ENCODE results near the gene FIBP. TPM values are rescaled to one million over a fixed set of nuclear protein-coding genes. Genes with fewer than 3 reads are reported as not detected.
A peak's percentile ranks its signal among the peaks of the same experiment; 100 is the strongest.

Gene FIBP
- 78.6 TPM for total RNA-seq

DNA sequence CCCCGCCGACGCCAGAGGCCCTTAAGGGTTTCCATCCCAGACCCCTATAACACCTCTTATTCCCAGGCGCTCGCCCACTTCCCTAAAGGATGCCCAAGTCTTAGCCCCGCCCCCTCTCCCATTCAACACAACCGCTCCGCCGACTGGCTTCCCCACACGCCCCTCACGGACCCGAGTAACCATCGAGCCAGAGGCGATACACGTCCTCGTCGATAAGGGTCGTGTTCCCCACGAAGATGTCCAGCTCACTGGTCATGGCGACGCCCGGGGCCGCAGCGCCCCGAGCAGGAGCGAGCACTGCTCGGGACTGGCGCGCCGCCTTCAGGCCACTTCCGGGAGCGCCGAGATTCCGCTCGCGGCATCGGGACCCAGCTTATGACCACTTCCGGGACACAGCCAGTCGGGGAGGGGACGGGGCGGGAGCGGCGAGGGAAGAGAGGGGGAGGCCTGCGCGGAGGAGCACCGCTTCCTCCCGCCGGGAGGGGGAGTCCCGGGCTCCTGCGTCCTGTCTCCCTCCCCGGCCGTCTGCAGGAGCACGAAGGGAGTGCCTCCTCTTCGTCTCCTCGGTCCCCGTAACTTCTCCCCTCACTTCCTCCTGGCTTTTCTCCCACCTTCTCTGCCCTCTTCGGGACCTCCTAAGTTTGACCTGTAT lies at the start of gene FIBP:
TSS of gene FIBP (minus strand) at position 309 of the 652 bp plus-strand sequence. CDS start at position 256, 53 bp downstream.
- Histone ChIP-seq H3K9me3 (no peaks in the 10 kb centered on the region), H3K4me1 (peaks cover 70% of the 10 kb centered on the region), H3K4me3 (peak within 1 kb of the TSS; percentile 69 to 86), H3K27ac (peak within 1 kb of the TSS; percentile 97), H3K27me3 (no peaks in the 10 kb centered on the region), H3K36me3 (peaks cover 0 to 24% of the 10 kb centered on the region in 2 donors)
- peak in 1 of 2 donors; percentile 98 for DNase-seq (ENCODE audit: extremely low spot score in 2 of 2)
- intact Hi-C loops (cut with DNase I), result loop anchor here (5.0 kb wide), 2 partner anchors 99 to 114 kb away; partner anchors contain the start of genes BANF1 and EIF1AD
- peak in 1 of 2 donors; percentile 87 for TF ChIP-seq POLR2A (IDR thresholded peaks at IDR 0.05)
- peak; percentile 93 to 98 for TF ChIP-seq POLR2AphosphoS5 (IDR thresholded peaks at IDR 0.05; ENCODE audit: insufficient read depth in 1 of 2, low read depth in 1 of 2)
- TF ChIP-seq, protein P1, sequence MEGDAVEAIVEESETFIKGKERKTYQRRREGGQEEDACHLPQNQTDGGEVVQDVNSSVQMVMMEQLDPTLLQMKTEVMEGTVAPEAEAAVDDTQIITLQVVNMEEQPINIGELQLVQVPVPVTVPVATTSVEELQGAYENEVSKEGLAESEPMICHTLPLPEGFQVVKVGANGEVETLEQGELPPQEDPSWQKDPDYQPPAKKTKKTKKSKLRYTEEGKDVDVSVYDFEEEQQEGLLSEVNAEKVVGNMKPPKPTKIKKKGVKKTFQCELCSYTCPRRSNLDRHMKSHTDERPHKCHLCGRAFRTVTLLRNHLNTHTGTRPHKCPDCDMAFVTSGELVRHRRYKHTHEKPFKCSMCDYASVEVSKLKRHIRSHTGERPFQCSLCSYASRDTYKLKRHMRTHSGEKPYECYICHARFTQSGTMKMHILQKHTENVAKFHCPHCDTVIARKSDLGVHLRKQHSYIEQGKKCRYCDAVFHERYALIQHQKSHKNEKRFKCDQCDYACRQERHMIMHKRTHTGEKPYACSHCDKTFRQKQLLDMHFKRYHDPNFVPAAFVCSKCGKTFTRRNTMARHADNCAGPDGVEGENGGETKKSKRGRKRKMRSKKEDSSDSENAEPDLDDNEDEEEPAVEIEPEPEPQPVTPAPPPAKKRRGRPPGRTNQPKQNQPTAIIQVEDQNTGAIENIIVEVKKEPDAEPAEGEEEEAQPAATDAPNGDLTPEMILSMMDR (IDR thresholded peaks at IDR 0.05), result peak; percentile 72 to 95 (median 80)

GRCh38 chr11:65937766-65938165 lies 49.5 kb upstream of the FIBP start:
- TF ChIP-seq POLR2AphosphoS5 (IDR thresholded peaks at IDR 0.05; ENCODE audit: insufficient read depth in 1 of 2, low read depth in 1 of 2) (no peak), POLR2A (IDR thresholded peaks at IDR 0.05) (no peak)
- TF ChIP-seq, protein P1 (IDR thresholded peaks at IDR 0.05), result no peak
- Histone ChIP-seq H3K4me1 (no peaks in the 10 kb centered on the region), H3K36me3 (no peaks in the 10 kb centered on the region), H3K9me3 (no peaks in the 10 kb centered on the region), H3K27me3 (no peaks in the 10 kb centered on the region), H3K4me3 (no peak overlapping the region), H3K27ac (no peak overlapping the region)
- DNase-seq (ENCODE audit: extremely low spot score in 2 of 2), result no peak
- intact Hi-C loops (cut with DNase I), result no loop called here

DNA sequence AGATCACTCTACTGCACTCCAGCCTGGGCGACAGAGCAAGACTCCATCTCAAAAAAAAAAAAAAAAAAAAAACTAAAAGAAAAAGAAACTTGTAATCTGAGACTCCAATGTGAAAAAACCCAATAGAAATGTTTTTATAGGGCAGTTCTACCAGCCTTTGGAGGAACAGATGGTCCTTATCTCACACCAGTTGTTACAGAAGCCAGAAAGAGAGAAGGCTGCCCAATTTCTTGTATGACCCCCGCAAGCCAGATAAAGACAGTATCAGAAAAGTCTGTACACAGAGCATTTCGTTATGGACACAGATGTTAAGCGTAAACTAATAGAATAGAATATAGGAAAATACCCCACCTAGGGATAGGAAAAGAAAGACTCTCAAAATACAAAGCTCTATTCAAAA lies 45.7 kb upstream of the FIBP start:
- Histone ChIP-seq H3K9me3 (no peaks in the 10 kb centered on the region), H3K27me3 (no peaks in the 10 kb centered on the region), H3K4me3 (no peak overlapping the region), H3K4me1 (no peaks in the 10 kb centered on the region), H3K36me3 (no peaks in the 10 kb centered on the region), H3K27ac (no peak overlapping the region)
- no peak for TF ChIP-seq POLR2A (IDR thresholded peaks at IDR 0.05)
- TF ChIP-seq, protein P1 (IDR thresholded peaks at IDR 0.05), result no peak
- TF ChIP-seq POLR2AphosphoS5 (IDR thresholded peaks at IDR 0.05; ENCODE audit: insufficient read depth in 1 of 2, low read depth in 1 of 2), result no peak
- no peak for DNase-seq (ENCODE audit: extremely low spot score in 2 of 2)
- intact Hi-C loops (cut with DNase I), result no loop called here

- no peaks in the 10 kb centered on the region for H3K4me1 ChIP-seq
- no peaks in the 10 kb centered on the region for H3K27me3 ChIP-seq
- intact Hi-C loops (cut with DNase I), result no loop called here
- TF ChIP-seq, protein P1 (IDR thresholded peaks at IDR 0.05), result no peak
- TF ChIP-seq POLR2AphosphoS5 (IDR thresholded peaks at IDR 0.05; ENCODE audit: insufficient read depth in 1 of 2, low read depth in 1 of 2) (no peak), POLR2A (IDR thresholded peaks at IDR 0.05) (no peak)
- no peak overlapping the region for H3K27ac ChIP-seq
- no peaks in the 10 kb centered on the region for H3K36me3 ChIP-seq
- no peak overlapping the region for H3K4me3 ChIP-seq
- DNase-seq (ENCODE audit: extremely low spot score in 2 of 2), result no peak
- no peaks in the 10 kb centered on the region for H3K9me3 ChIP-seq
Measured at GRCh38 chr11:65932558-65932919, 44.3 kb upstream of the FIBP start.
